GM11168 (cell line): ENCODE measurements around the gene TELO2.

Experiments used
- in situ Hi-C: fragments of 300-500 bp; cut with MboI; formaldehyde crosslinking; loops from one replicate; pipeline ENCODE4 v1.12.0; 2022; ENCODE audit warnings: low sequenced_read_pairs; ENCODE audit not compliant: unreplicated experiment

The TELO2 gene

GRCh38 chr16:1492923-1493745, at the start of gene TELO2:
TSS of gene TELO2 (plus strand) at chr16:1493360. CDS start at chr16:1494282, 922 bp downstream.
- in situ Hi-C loops, result no loop called here

- in situ Hi-C loops, result no loop called here
Observed at GRCh38 chr16:1443403-1443973, 49.7 kb upstream of the TELO2 start.

GRCh38 chr16:1443980-1444729, 49.0 kb upstream of the TELO2 start, which contains the start of gene CCDC154:
TSS of gene CCDC154 (minus strand) at chr16:1444556. CDS start at chr16:1444322, 234 bp downstream.
- in situ Hi-C loops, result no loop called here

GRCh38 chr16:1444730-1445517, 48.2 kb upstream of the TELO2 start:
- in situ Hi-C loops, result no loop called here

GRCh38 chr16:1445518-1446203, 47.5 kb upstream of the TELO2 start:
- in situ Hi-C loops, result no loop called here

- in situ Hi-C loops, result no loop called here
Observed at GRCh38 chr16:1446296-1447080, 46.7 kb upstream of the TELO2 start.

GRCh38 chr16:1447965-1448364, 45.2 kb upstream of the TELO2 start:
- in situ Hi-C loops, result no loop called here

GRCh38 chr16:1448536-1449116, 44.5 kb upstream of the TELO2 start:
- in situ Hi-C loops, result no loop called here

- in situ Hi-C loops, result no loop called here
Observed at GRCh38 chr16:1449201-1449788, 43.9 kb upstream of the TELO2 start.

- in situ Hi-C loops, result no loop called here
Observed at GRCh38 chr16:1450218-1450617, 42.9 kb upstream of the TELO2 start.

- in situ Hi-C loops, result no loop called here
Observed at GRCh38 chr16:1450841-1451240, 42.3 kb upstream of the TELO2 start.

- in situ Hi-C loops, result no loop called here
Observed at GRCh38 chr16:1451702-1452392, 41.3 kb upstream of the TELO2 start.

GRCh38 chr16:1452530-1452929, 40.6 kb upstream of the TELO2 start:
- in situ Hi-C loops, result no loop called here

- in situ Hi-C loops, result no loop called here
Observed at GRCh38 chr16:1453316-1453715, 39.8 kb upstream of the TELO2 start.

- in situ Hi-C loops, result no loop called here
Observed at GRCh38 chr16:1454561-1454960, 38.6 kb upstream of the TELO2 start.

- in situ Hi-C loops, result no loop called here
Observed at GRCh38 chr16:1455190-1456171, 37.7 kb upstream of the TELO2 start.

GRCh38 chr16:1456951-1457350, 36.2 kb upstream of the TELO2 start:
- in situ Hi-C loops, result no loop called here
